ENCODE results near the gene CRTC1.

Gene CRTC1

DNA sequence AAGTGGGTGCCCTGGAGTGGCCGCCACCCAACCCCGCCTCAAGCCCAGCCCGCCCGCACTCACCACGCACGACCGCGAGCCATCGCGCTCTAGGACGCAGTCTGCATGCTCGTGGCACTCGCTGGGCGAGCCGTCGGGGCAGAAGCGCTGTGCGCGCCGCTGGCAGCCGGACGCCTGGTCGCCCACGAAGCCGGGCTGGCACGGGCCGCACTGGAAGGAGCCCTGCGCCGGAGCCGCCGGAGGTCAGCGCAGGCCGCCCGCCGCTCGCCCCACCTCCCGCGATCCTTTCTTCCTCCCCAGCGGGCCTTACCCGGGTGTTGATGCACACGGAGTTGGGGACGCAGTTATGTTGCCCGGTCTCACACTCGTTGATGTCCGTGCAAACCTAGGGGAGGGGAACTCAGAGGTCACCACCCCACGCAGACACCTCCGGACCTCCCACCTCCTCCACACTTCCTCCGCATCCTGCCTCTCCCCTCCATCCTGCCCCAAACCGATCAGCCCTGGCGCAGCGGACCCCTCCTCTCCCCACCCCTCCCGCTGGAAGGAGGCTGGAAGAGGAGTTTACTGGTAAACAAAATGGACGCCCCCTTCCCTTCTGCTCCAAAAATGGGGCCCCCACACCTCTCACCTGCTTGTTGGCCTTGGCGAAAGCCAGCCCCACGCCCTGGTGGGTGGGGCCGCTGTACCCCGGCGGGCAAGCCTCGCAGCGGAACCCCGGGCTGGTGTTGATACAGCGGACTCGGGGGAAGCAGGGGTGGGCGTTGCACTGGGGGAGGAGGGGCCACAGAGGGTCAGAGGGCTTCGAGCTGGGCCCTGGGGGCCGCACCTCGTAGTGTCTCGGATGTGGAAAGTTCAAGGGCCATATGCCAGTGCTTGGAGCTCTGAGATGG lies 105.3 kb downstream of the CRTC1 start:
- no peak for DNase-seq

DNA sequence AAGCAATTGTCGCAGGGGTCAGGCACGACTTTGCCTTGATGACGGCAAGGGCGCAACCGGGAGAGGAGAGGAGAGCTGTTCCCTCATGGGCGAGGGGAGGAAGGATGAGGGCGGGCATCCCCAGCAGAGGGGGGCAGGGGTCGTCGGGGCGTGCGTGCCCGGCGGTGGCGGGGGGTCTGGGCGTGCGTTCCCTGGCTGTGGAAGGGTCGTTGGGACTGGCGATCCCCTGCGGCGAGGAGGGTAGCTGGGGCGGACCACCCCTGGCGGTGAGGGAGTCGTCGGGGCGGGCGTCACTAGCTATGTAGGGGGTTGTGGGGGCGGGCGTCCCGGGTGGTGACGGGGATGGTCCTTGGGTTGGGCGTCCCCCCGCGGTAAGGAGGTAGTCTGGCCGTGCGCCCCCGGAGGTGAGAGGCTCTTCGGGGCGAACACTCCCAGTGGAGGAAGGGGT lies 106.0 kb downstream of the CRTC1 start:
- DNase-seq: no peak

DNA sequence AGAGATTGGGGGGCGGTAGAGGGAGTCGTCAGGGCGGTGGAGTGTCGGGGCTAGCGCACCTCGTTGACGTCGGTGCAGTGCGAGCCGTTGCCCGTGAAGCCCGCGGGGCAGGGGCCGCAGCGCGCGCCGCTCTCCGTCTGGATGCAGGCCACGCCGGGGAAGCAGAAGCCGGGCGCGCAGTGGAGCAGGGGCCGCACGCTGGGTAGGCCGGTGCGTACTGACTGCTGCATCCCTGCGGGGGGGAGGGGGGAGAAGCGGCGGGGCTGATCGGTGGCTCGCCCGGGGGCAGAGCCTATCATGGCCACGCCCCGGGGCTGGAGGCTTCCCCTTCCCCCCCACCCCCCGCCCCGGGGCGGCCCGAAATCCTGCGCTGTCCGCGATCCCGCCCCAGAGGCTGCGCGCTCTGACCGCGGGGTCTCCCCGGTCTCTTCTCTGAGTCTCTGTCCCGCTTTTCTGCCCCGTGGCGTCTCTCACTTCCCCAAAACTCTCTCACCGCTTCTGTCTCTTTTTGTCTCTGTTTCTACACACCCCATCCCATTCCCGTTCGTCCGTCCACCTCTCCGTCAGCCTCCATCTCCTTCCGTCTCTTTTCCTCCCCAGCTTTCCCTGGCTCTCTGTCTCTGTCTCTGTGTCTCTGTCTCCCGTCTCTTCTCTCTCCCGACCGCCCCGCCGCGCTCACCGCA lies 106.5 kb downstream of the CRTC1 start:
- DNase-seq: no peak

DNA sequence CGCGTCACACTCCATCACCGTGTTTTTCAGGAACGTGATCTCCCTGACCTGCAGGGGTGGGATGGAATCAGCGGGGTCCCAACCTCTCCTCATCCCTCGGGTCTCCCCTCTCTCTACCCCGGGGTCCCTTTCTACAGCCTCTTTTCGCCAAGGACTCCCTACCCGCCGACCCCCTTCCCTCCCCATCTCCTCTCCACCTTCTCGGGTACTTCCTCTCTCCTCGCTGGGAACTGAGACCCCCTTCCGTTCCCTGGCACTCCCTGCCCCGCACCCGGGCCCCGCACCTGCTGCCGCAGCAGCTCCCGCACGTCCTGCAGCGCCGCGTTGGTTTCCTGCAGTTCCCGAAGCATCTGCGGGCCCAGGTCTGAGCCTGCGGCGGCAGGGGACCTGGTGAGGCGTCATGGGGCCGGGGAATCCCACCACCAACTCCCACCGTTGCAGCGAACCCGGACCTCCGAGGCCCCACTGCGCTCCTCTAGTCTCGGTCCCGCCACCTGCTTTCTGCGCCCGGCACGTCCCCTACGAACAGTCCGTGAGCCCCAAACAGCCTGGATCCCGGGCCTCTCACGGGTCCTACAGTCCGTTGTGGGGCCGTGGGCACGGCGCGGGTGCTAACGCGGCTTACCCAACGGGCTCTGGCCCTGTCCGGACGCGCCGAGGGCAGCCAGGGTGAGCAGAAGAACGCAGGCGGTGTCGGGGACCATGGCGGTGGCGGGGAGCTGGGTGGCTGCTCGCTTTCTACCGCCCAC lies 107.3 kb downstream of the CRTC1 start, which contains the start of gene COMP:
COMP (minus strand) TSS at position 740 of the 749 bp plus-strand sequence; CDS start at position 704, 36 bp downstream.
- no peak for DNase-seq

DNA sequence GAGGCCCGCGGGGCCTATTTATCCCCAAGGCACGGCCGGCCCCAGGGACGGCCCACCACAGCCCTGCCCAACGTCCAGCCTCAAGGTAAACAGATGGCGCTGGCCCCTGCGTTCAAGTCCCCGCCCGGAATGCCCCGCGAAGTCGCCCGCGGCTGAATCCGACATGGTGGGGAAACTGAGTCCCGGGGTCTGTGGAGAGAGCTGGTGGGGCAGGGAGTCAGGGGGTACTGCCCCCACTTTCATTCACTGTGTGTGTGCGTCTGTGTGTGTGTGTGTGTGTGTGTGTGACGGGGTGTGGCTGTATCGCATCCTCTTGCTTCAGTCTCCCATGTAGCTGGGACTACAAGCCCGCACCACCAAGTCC lies 107.8 kb downstream of the CRTC1 start:
- no peak for DNase-seq

GRCh38 chr19:18792661-18793060 lies 109.2 kb downstream of the CRTC1 start:
- DNase-seq: no peak

DNA sequence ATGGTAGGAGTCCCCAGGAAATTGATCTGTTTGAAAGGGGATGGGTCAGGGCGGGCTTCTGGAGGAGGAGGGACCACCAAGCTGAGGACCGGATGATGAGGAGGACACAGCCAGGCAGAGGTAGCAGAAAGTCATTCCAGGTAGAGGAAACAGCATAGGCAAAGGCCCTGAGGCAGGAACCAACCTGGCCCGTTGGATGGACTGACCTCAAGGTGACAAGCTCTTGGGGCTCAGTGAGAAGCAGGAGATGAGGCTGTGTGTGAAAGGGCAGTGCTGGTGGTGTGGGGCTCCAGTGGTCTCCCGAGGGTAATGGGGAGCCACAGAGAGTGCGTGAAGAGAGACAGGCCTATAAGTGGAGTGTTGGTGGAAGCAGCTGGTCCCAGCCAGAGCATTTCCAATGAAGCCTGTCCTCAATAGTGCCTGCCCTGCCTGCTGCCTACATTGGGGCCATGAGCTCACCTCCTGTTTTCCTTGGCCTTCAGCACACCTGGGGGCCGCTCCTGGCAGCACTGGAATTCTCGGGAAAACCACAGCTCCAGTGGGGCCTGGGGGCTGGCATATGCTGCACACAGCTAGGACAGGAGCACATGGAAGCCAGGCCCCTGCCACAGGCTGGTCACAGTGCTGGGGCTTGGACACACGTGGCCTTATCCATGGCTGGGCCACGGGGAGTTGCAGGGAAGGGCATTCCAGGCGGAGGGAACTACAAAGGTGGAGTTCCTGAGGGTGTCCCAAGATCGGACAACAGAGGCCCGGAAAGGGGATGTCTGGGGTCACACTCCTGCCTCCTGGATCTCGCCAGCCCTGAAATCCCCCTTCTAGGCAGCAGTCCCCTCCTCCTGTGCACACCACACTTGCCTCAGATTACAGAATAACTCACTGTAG lies 109.9 kb downstream of the CRTC1 start:
- no peak for DNase-seq

- DNase-seq: no peak
Measured at GRCh38 chr19:18794029-18794313, 110.5 kb downstream of the CRTC1 start.

DNA sequence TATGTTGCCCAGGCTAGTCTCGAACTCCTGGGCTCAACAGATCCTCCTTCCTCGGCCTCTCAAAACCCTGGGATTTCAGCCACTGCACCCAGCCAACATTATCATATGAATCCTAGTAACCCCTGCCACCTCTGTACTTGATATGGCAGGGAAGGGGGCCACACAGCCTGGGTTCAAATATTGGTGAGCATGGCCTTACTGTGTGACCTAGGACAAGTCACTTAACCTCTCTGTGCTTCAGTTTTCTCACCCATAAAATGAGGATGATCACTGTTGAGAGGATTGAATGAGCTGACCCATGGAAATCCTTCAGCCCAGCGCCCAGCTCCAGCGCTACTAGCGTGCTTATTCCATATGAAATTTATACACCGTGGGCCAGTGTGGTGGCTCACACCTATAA lies 111.2 kb downstream of the CRTC1 start:
- no peak for DNase-seq

DNA sequence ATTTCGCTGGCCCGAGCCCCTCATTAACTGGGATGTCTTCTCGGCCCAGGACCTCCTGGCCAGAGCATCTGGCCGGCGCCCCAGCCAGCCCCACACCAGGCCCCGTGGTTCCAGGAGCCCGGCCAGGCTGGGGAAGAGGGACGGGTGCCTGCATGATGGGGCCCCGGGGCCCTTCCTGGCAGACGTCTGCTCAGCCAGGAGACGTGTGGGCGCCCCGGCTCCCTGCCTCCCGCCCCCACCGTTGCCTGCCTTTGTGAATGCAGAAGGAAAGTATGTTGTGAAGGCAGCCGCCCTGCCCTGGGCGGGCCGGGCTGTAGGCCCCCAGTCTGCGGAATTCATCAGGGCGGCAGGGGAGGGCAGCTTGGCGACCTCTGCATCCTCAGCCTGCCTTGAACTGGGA lies 112.1 kb downstream of the CRTC1 start:
- peak; percentile 34 for DNase-seq

DNA sequence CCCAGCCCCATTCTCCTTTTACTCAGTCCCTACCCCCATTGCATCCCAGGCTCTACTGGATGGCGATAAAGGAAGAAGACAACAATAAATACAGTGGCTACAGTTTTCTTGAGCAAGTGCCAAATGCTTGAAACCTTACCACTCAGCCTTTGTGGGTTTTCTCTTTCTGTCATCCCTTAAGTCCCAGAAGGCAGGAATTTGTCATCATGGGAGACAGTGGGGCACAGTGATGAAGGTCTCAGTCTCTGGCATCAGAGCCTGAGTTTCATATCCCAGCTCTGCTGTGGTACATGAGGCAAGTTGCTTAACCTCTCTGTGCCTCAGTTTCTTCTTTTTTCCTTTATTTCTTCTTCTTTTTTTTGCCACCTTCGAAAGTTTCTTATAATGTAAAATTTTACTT lies 112.8 kb downstream of the CRTC1 start:
- DNase-seq: peak; percentile 25

- DNase-seq: no peak
Measured at GRCh38 chr19:18798384-18799352, 115.2 kb downstream of the CRTC1 start.

- DNase-seq: no peak
Measured at GRCh38 chr19:18799389-18799970, 116.0 kb downstream of the CRTC1 start.

DNA sequence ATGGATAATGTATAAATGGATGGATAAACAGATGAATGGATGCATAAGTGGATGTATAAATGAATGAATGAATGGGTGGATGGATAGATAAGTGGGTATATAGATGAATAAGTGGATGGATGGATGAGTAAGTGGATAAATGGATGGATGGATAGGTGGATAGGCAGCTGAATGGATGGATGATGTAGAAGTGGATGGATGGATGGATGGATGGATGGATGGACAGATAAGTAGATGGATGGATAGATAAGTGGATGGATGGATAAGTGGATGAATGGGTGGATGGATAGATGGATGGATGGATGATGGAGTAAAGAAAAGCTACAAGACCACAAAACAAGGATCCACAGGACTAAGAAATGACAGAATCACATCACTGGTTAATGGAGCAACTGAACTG lies 116.6 kb downstream of the CRTC1 start:
- DNase-seq: no peak

DNA sequence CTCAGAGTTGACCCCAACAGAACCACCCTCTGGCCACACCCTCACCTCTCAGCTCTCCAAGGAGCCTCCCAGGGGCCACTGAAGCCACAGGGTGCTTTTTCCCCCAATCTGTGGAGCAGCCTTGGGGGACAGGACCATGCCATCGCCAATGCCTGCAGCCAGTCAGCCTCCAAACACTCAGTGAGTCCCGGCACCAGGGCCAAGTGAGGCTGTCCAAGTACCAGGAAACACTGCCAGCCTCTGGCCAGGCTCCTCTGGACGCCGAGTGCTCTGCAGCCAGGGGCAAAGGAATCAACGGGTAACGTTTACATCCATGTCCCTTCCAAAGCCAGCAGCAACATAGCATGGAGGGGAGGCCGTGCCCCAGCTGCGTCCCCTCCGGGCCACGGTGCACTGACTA lies 117.2 kb downstream of the CRTC1 start:
- no peak for DNase-seq

DNA sequence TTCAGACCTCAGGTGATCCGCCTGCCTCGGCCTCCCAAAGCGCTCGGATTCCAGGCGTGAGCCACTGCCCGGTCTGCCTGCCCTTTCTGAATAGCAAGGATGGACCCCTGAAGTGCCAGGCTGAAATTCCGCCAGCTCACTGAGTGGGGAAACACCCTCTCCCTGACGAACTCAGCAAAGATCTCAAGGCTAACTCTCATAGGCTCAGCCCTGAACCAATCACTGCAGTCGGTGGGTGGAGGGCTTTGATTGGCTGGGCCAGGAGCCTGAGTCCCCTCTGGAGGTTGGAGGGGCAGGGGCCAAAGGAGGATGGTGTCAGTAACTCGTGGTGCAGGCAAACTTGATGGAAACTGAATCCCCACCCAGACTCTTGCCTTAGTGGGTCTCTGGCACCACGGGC lies 118.9 kb downstream of the CRTC1 start:
- DNase-seq: no peak

DNA sequence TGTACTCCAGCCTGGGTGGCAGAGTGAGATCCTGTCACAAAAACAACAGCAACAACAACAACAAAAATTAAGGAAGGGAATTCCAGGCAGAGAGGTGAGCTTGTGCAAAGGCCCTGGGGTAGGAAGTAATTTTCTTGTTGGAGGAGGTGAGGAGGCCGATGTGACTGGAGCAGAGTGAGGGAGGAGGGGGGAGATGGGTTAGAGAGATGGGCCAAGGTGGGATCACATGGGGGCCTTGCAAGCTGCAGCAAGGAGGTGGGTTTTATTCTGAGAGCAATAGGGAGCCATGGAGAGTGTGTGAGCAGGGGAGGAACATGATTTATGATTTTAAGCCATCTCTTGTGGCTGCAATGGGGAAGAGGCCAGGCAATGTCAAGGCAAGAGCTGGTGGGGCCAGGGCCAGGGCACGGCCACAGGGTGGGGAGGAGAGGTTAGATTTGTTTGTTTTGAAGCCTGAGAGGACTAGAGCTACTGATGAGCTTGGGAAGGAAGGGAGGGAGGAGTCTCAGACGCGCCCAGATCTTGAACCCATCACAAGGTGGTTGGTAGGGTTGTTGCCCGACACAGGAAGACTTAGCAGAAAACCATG lies 120.2 kb downstream of the CRTC1 start:
- DNase-seq: no peak

GRCh38 chr19:18804139-18804601 lies 120.7 kb downstream of the CRTC1 start:
- DNase-seq: no peak

- DNase-seq: no peak
Measured at GRCh38 chr19:18804643-18805042, 121.2 kb downstream of the CRTC1 start.

- peak; percentile 59 for DNase-seq
Measured at GRCh38 chr19:18807861-18808331, 124.4 kb downstream of the CRTC1 start.

Measured in fibroblast of skin of right quadriceps (primary cell).